ENCODE data around the gene ATP5MC3.
A peak's percentile ranks its signal among the peaks of the same experiment; 100 is the strongest.

Gene ATP5MC3

GRCh38 chr2:175206866-175207265 is 25.4 kb upstream of the ATP5MC3 start:
- no peak overlapping the region for H3K4me3 ChIP-seq (ENCODE audit: low read depth, low read length)
- no peak for TF ChIP-seq CTCF (IDR thresholded peaks at IDR 0.05; ENCODE audit: low read depth, low read length, missing control alignments)
- DNase-seq (ENCODE audit: low read depth), result no peak
- in situ Hi-C loops (cut with HindIII; ENCODE audit: low sequenced_read_pairs), result no loop called here

- no peak overlapping the region for H3K4me3 ChIP-seq (ENCODE audit: low read depth, low read length)
- DNase-seq (ENCODE audit: low read depth), result no peak
- no peak for TF ChIP-seq CTCF (IDR thresholded peaks at IDR 0.05; ENCODE audit: low read depth, low read length, missing control alignments)
- in situ Hi-C loops (cut with HindIII; ENCODE audit: low sequenced_read_pairs), result no loop called here
Observed at GRCh38 chr2:175205523-175205922, 24.0 kb upstream of the ATP5MC3 start.

- no peak for DNase-seq (ENCODE audit: low read depth)
- no peak overlapping the region for H3K4me3 ChIP-seq (ENCODE audit: low read depth, low read length)
- peak; percentile 62 for TF ChIP-seq CTCF (IDR thresholded peaks at IDR 0.05; ENCODE audit: low read depth, low read length, missing control alignments)
- in situ Hi-C loops (cut with HindIII; ENCODE audit: low sequenced_read_pairs), result no loop called here
Observed at GRCh38 chr2:175203621-175204496, 22.3 kb upstream of the ATP5MC3 start.

- no peak for DNase-seq (ENCODE audit: low read depth)
- H3K4me3 ChIP-seq (ENCODE audit: low read depth, low read length), result no peak overlapping the region
- no peak for TF ChIP-seq CTCF (IDR thresholded peaks at IDR 0.05; ENCODE audit: low read depth, low read length, missing control alignments)
- in situ Hi-C loops (cut with HindIII; ENCODE audit: low sequenced_read_pairs), result no loop called here
Observed at GRCh38 chr2:175195012-175195411, 13.5 kb upstream of the ATP5MC3 start.

- in situ Hi-C loops (cut with HindIII; ENCODE audit: low sequenced_read_pairs), result no loop called here
- DNase-seq (ENCODE audit: low read depth), result no peak
- no peak overlapping the region for H3K4me3 ChIP-seq (ENCODE audit: low read depth, low read length)
- TF ChIP-seq CTCF (IDR thresholded peaks at IDR 0.05; ENCODE audit: low read depth, low read length, missing control alignments), result no peak
Observed at GRCh38 chr2:175188761-175189160, 7.3 kb upstream of the ATP5MC3 start.

- peak; percentile 30 for TF ChIP-seq CTCF (IDR thresholded peaks at IDR 0.05; ENCODE audit: low read depth, low read length, missing control alignments)
- H3K4me3 ChIP-seq (ENCODE audit: low read depth, low read length), result no peak overlapping the region
- no peak for DNase-seq (ENCODE audit: low read depth)
- in situ Hi-C loops (cut with HindIII; ENCODE audit: low sequenced_read_pairs), result no loop called here
Observed at GRCh38 chr2:175187378-175187777, 5.9 kb upstream of the ATP5MC3 start.

Measured in astrocyte of the cerebellum (primary cell).